Measurements from ENCODE around the gene ATP9A. TPM values are rescaled to one million over a fixed set of nuclear protein-coding genes. Genes with fewer than 3 reads are reported as not detected.
A peak's percentile ranks its signal among the peaks of the same experiment; 100 is the strongest.

ATP9A gene
- total and polyA plus RNA-seq, 2 of the 8 experiments (the other 6 are each of a cell fraction or from before 2014, with no cell fraction given) = 5.0 to 6.4 TPM

DNA sequence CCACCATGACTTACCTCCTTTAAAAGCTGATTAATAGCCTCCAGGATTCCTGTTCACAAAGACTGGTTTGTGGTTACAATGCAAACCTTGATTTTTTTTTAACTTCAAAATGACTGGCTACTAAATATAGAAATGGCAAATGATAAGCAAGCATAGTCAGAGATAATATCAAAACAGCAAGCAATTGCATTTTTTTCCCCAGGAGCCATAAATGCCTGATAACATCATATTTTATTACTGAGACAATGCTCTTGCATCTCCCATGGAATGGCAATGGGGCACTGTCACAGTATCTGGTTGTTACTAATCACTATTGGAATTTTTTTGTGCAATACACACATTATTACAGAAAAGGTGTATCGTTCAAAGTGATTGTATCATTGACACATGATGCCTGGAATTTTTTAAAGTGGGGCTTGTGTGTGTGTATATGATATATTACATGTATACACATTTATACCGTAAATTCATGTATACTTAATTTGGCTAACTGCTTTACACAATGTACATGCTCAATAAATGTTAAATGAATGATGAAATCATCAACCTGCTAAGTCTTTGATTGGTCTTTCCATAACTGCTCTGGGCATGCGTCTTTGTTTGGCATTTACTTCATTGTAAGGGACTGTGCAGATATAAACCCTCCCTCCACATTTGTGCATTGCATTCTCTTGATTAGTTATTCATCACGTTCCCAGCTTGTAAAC is 35.1 kb upstream of the ATP9A start:
- POLR2A ChIA-PET (ENCODE audit: partially characterized antibody) = interaction anchor here (0.8 to 1.7 kb wide), 8 partner anchors 7 to 244 kb away, joined by 3 to 4 read pairs (median 3); no protein-coding TSS in a partner anchor
- H3K27ac ChIP-seq (ENCODE audit: low read depth, low read length) = no peak overlapping the region
- H2BK20ac ChIP-seq (ENCODE audit: low read length) = no peak overlapping the region
- no peak overlapping the region for H2BK15ac ChIP-seq (ENCODE audit: low read length)
- H3K9ac ChIP-seq (replicated peaks in 1 of 4; ENCODE audit: extremely low read depth in 1 of 4, low read depth in 3 of 4, low read length in 3 of 4) = peak overlapping the region in 1 of 4 experiments; percentile 39; a peak in 2 of 7 replicates
- no peaks in the 10 kb centered on the region for H3K9me3 ChIP-seq (ENCODE audit: insufficient read depth in 2 of 2, low read depth in 1 of 2, low read length in 1 of 2)
- H3K23ac ChIP-seq (ENCODE audit: insufficient read length) = no peak overlapping the region
- peaks cover 12 to 39% of the 10 kb centered on the region in 2 experiments for H3K79me2 ChIP-seq (ENCODE audit: control insufficient read depth in 1 of 2, insufficient read depth in 2 of 2, low read length in 2 of 2)
- no peak overlapping the region for H4K5ac ChIP-seq (ENCODE audit: insufficient read length, low read depth, low read length)
- no peak overlapping the region for H3K4ac ChIP-seq (replicated peaks; ENCODE audit: insufficient read length, low read depth, low read length)
- 85% methylated on average over 4 of the region's 4 CpGs; no CpG with 5 or more reads in 1 of the 2 experiments for WGBS, 2 experiments (ENCODE audit: extremely low coverage in 1 of 2, insufficient coverage in 1 of 2, insufficient read length in 1 of 2, insufficient replicate concordance in 2 of 2, low coverage in 1 of 2, low lambda C conversion rate in 2 of 2, missing lambda C conversion rate in 1 of 2)
- H2BK12ac ChIP-seq (ENCODE audit: low read depth, low read length) = no peak overlapping the region; the same call in 1 of the 2 replicates
- H3K4me1 ChIP-seq (replicated peaks in 1 of 4; ENCODE audit: control insufficient read depth in 3 of 4, insufficient read depth in 4 of 4, low read length in 3 of 4) = peaks cover 0 to 6% (median 3%) of the 10 kb centered on the region in 4 experiments; a peak in 6 of 7 replicates
- H3K14ac ChIP-seq (ENCODE audit: insufficient read length) = no peak overlapping the region
- no peaks in the 10 kb centered on the region for H3K27me3 ChIP-seq (replicated peaks in 1 of 4; ENCODE audit: control insufficient read depth in 3 of 4, extremely low read depth in 1 of 4, insufficient read depth in 3 of 4, low read length in 3 of 4)
- H3K23me2 ChIP-seq (ENCODE audit: low read depth, low read length) = peaks cover 8% of the 10 kb centered on the region
- no peak overlapping the region for H3K56ac ChIP-seq (replicated peaks; ENCODE audit: insufficient read length, low read depth, low read length)
- H2BK5ac ChIP-seq (ENCODE audit: low read depth, low read length) = no peak overlapping the region
- no peak overlapping the region for H4K8ac ChIP-seq (ENCODE audit: extremely low read depth, insufficient read depth, low read length)
- H3K18ac ChIP-seq (ENCODE audit: extremely low read depth, low read length) = no peak overlapping the region
- peak overlapping the region in 3 of 4 experiments; percentile 92 to 99 (median 95); a peak in 5 of 8 replicates for H3K4me3 ChIP-seq (ENCODE audit: extremely low read depth in 1 of 4, insufficient read depth in 2 of 4, low read depth in 3 of 4, low read length in 4 of 4)
- H2AFZ ChIP-seq (ENCODE audit: low read length) = no peak overlapping the region; the same call in 1 of the 2 replicates
- H4K91ac ChIP-seq (replicated peaks; ENCODE audit: insufficient read length, low read length) = peak overlapping the region; percentile 38
- no peak overlapping the region for H2AK5ac ChIP-seq (ENCODE audit: low read depth, low read length)
- no peak overlapping the region for H2BK120ac ChIP-seq (replicated peaks; ENCODE audit: low read depth, low read length)
- no peak for DNase-seq (ENCODE audit: low read depth in 1 of 2, low spot score in 2 of 2)
- H3K79me1 ChIP-seq (ENCODE audit: low read depth, low read length) = no peaks in the 10 kb centered on the region; the same call in 1 of the 2 replicates
- peaks cover 5% of the 10 kb centered on the region in 2 experiments for H4K20me1 ChIP-seq (replicated peaks in 1 of 2; ENCODE audit: control insufficient read depth in 1 of 2, insufficient read depth in 2 of 2, low read length in 2 of 2)
- peaks cover 0 to 5% (median 0%) of the 10 kb centered on the region in 4 experiments; a peak in 1 of 8 replicates for H3K36me3 ChIP-seq (ENCODE audit: control insufficient read depth in 2 of 4, insufficient read depth in 4 of 4, low read length in 3 of 4)
- CTCF ChIA-PET (ENCODE audit: partially characterized antibody) = interaction anchor here (0.6 to 2.2 kb wide), 9 partner anchors 11 to 1792 kb away, joined by 3 to 9 read pairs (median 3); no protein-coding TSS in a partner anchor
- H3K4me2 ChIP-seq (ENCODE audit: insufficient read depth in 1 of 2, low read depth in 2 of 2, low read length in 2 of 2) = peak overlapping the region; percentile 72 to 99
- TF ChIP-seq SP4 (IDR thresholded peaks at IDR 0.05; ENCODE audit: low read length) (no peak), PHF8 (conservative IDR thresholded peaks at IDR 0.05; ENCODE audit: low read depth, low read length) (no peak), RFX5 (IDR thresholded peaks at IDR 0.05; ENCODE audit: borderline replicate concordance, low read depth, low read length) (no peak), ASH2L (IDR thresholded peaks at IDR 0.05; ENCODE audit: low read length) (no peak), TEAD4 (IDR thresholded peaks at IDR 0.05; ENCODE audit: low read depth, low read length) (no peak), RNF2 (IDR thresholded peaks at IDR 0.05; ENCODE audit: borderline replicate concordance, low read depth, low read length, missing control alignments, poor library complexity, severe bottlenecking) (no peak), TBP (IDR thresholded peaks at IDR 0.05; ENCODE audit: low read depth, low read length) (no peak), CREB1 (IDR thresholded peaks at IDR 0.05) (no peak), POLR2A (IDR thresholded peaks at IDR 0.05; ENCODE audit: control extremely low read depth in 1 of 2, low read depth in 2 of 2, low read length in 2 of 2) (no peak)
- FAIRE-seq = no peak

Measured in H1 (cell line).